ENCODE results near the gene UNK.
A peak's percentile ranks its signal among the peaks of the same experiment; 100 is the strongest.

The UNK gene

GRCh38 chr17:75750661-75751423 is 33.8 kb upstream of the UNK start:
- DNase-seq (ENCODE audit: low read depth) = no peak
- H3K4me3 ChIP-seq (ENCODE audit: control insufficient read depth, low read depth, low read length) = no peak overlapping the region
- TF ChIP-seq CTCF (conservative IDR thresholded peaks at IDR 0.05; ENCODE audit: control insufficient read depth, insufficient read depth, low read depth, low read length) = no peak

- no peak for DNase-seq (ENCODE audit: low read depth)
- no peak for TF ChIP-seq CTCF (conservative IDR thresholded peaks at IDR 0.05; ENCODE audit: control insufficient read depth, insufficient read depth, low read depth, low read length)
- H3K4me3 ChIP-seq (ENCODE audit: control insufficient read depth, low read depth, low read length) = no peak overlapping the region
These were observed 32.8 kb upstream of the UNK start for GRCh38 chr17:75751676-75752404.

GRCh38 chr17:75752405-75752709 is 32.2 kb upstream of the UNK start:
- H3K4me3 ChIP-seq (ENCODE audit: control insufficient read depth, low read depth, low read length) = no peak overlapping the region
- DNase-seq (ENCODE audit: low read depth) = no peak
- no peak for TF ChIP-seq CTCF (conservative IDR thresholded peaks at IDR 0.05; ENCODE audit: control insufficient read depth, insufficient read depth, low read depth, low read length)

- TF ChIP-seq CTCF (conservative IDR thresholded peaks at IDR 0.05; ENCODE audit: control insufficient read depth, insufficient read depth, low read depth, low read length) = no peak
- no peak overlapping the region for H3K4me3 ChIP-seq (ENCODE audit: control insufficient read depth, low read depth, low read length)
- DNase-seq (ENCODE audit: low read depth) = no peak
These were observed 31.6 kb upstream of the UNK start for GRCh38 chr17:75752802-75753513.

- DNase-seq (ENCODE audit: low read depth) = peak; percentile 47
- no peak for TF ChIP-seq CTCF (conservative IDR thresholded peaks at IDR 0.05; ENCODE audit: control insufficient read depth, insufficient read depth, low read depth, low read length)
- H3K4me3 ChIP-seq (ENCODE audit: control insufficient read depth, low read depth, low read length) = peak overlapping the region; percentile 32
These were observed 30.9 kb upstream of the UNK start for GRCh38 chr17:75753514-75754377.

All from fibroblast of mammary gland (primary cell).